ENCODE results near the gene CCDC169. TPM values are rescaled to one million over a fixed set of nuclear protein-coding genes. Genes with fewer than 3 reads are reported as not detected.
A peak's percentile ranks its signal among the peaks of the same experiment; 100 is the strongest.

Gene CCDC169
- total and polyA plus RNA-seq, 4 donors = 3.4 to 5.4 (median 4.7) TPM

DNA sequence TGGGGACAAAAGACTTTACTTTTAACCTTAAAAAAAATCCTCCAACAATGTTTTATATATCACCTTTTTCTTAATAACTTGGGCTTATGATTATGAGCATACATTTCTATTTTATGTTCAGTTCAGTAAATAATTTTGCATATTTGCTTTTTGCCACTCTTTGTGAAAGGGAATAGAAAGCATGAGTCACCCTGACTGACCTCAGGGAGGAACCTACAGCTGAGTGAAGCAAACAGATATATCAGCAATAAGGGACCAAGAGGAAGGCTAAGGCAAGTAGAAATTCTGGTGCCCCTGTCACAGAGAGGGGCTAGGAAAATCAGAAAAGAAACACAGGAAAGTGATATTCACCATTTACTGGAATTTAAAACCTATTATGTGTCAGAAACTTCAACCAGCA, 46.1 kb downstream of the CCDC169 start:
- no peaks in the 10 kb centered on the region for H3K9me3 ChIP-seq (ENCODE audit: control insufficient read depth, insufficient read depth, low read length)
- no peak for DNase-seq (ENCODE audit: low read depth in 4 of 6, low spot score in 6 of 6)
- H3K27ac ChIP-seq (ENCODE audit: low read depth, low read length) = no peak overlapping the region
- H3K36me3 ChIP-seq (ENCODE audit: control insufficient read depth, insufficient read depth, low read length) = no peaks in the 10 kb centered on the region
- H3K4me3 ChIP-seq (ENCODE audit: low read depth, low read length) = no peak overlapping the region
- no peaks in the 10 kb centered on the region for H3K4me1 ChIP-seq (ENCODE audit: control insufficient read depth, insufficient read depth, low read length)
- H3K27me3 ChIP-seq (ENCODE audit: control insufficient read depth, insufficient read depth, low read length) = no peaks in the 10 kb centered on the region

DNA sequence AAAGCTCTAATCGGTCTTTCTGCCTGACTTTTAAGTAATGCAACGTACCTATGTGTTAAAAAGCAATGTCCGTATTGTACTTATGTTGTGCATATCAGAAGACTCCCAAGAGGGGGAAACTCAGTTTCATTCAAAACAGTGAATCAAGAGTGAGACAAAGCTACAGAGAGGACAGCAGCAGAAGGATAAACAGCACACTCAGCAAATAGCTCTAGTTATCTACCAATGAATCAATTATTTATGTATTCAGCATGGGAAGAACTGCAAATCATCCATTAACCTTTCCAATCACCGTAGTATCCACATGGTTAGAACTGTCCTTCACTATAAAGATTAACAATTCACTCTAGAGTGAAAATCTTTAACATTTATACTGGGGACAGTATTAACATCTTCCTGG, 46.6 kb downstream of the CCDC169 start:
- Histone ChIP-seq H3K4me3 (ENCODE audit: low read depth, low read length) (no peak overlapping the region), H3K9me3 (ENCODE audit: control insufficient read depth, insufficient read depth, low read length) (no peaks in the 10 kb centered on the region), H3K36me3 (ENCODE audit: control insufficient read depth, insufficient read depth, low read length) (no peaks in the 10 kb centered on the region), H3K4me1 (ENCODE audit: control insufficient read depth, insufficient read depth, low read length) (no peaks in the 10 kb centered on the region), H3K27me3 (ENCODE audit: control insufficient read depth, insufficient read depth, low read length) (no peaks in the 10 kb centered on the region), H3K27ac (ENCODE audit: low read depth, low read length) (no peak overlapping the region)
- DNase-seq (ENCODE audit: low read depth in 4 of 6, low spot score in 6 of 6) = peak in 1 of 6 donors; percentile 12
- no CpG with 5 or more reads among the region's 4 CpGs for WGBS (ENCODE audit: insufficient coverage)

- H3K36me3 ChIP-seq (ENCODE audit: control insufficient read depth, insufficient read depth, low read length) = no peaks in the 10 kb centered on the region
- no peak for DNase-seq (ENCODE audit: low read depth in 4 of 6, low spot score in 6 of 6)
Observed at GRCh38 chr13:36248700-36249099, 48.9 kb downstream of the CCDC169 start.

GRCh38 chr13:36244990-36245389, 52.6 kb downstream of the CCDC169 start:
- Histone ChIP-seq H3K27me3 (ENCODE audit: control insufficient read depth, insufficient read depth, low read length) (no peaks in the 10 kb centered on the region), H3K9me3 (ENCODE audit: control insufficient read depth, insufficient read depth, low read length) (no peaks in the 10 kb centered on the region), H3K4me3 (ENCODE audit: low read depth, low read length) (no peak overlapping the region), H3K27ac (ENCODE audit: low read depth, low read length) (no peak overlapping the region), H3K36me3 (ENCODE audit: control insufficient read depth, insufficient read depth, low read length) (no peaks in the 10 kb centered on the region), H3K4me1 (ENCODE audit: control insufficient read depth, insufficient read depth, low read length) (no peaks in the 10 kb centered on the region)
- WGBS (ENCODE audit: insufficient coverage) = 86% methylated on average over 1 of the region's 1 CpG
- no peak for DNase-seq (ENCODE audit: low read depth in 4 of 6, low spot score in 6 of 6)

More at GRCh38 chr13:36248700-36249099, 48.9 kb downstream of the CCDC169 start:
- H3K9me3 ChIP-seq (ENCODE audit: control insufficient read depth, insufficient read depth, low read length) = no peaks in the 10 kb centered on the region
- no peak overlapping the region for H3K27ac ChIP-seq (ENCODE audit: low read depth, low read length)
- no peaks in the 10 kb centered on the region for H3K27me3 ChIP-seq (ENCODE audit: control insufficient read depth, insufficient read depth, low read length)
- no peaks in the 10 kb centered on the region for H3K4me1 ChIP-seq (ENCODE audit: control insufficient read depth, insufficient read depth, low read length)
- H3K4me3 ChIP-seq (ENCODE audit: low read depth, low read length) = no peak overlapping the region

DNA sequence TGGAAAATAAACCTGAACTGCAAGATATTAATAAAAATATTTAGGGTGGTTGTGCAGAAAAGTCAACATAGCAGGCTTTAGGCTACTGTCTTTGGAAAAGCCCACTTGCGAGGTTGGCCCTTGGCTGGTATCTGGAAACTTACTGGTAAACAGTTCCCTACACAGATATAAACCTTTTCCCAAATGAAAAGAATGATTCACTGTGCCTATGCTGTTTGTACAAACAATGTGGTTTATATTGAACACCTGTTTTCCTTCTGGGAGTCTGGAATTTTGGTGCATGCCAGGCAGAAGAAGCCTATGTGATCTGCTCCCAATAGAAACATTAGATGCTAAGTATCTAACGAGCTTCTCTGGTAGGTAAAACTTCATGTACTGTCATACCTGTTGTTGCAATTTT, 53.5 kb downstream of the CCDC169 start:
- Histone ChIP-seq H3K4me1 (ENCODE audit: control insufficient read depth, insufficient read depth, low read length) (no peaks in the 10 kb centered on the region), H3K27me3 (ENCODE audit: control insufficient read depth, insufficient read depth, low read length) (no peaks in the 10 kb centered on the region), H3K36me3 (ENCODE audit: control insufficient read depth, insufficient read depth, low read length) (no peaks in the 10 kb centered on the region), H3K4me3 (ENCODE audit: low read depth, low read length) (no peak overlapping the region), H3K27ac (ENCODE audit: low read depth, low read length) (no peak overlapping the region), H3K9me3 (ENCODE audit: control insufficient read depth, insufficient read depth, low read length) (no peaks in the 10 kb centered on the region)
- 88% methylated on average over 1 of the region's 2 CpGs for WGBS (ENCODE audit: insufficient coverage)
- no peak for DNase-seq (ENCODE audit: low read depth in 4 of 6, low spot score in 6 of 6)

GRCh38 chr13:36242761-36243160, 54.9 kb downstream of the CCDC169 start:
- no peaks in the 10 kb centered on the region for H3K9me3 ChIP-seq (ENCODE audit: control insufficient read depth, insufficient read depth, low read length)
- H3K4me3 ChIP-seq (ENCODE audit: low read depth, low read length) = no peak overlapping the region
- WGBS (ENCODE audit: insufficient coverage) = 100% methylated on average over 2 of the region's 2 CpGs
- DNase-seq (ENCODE audit: low read depth in 4 of 6, low spot score in 6 of 6) = no peak
- H3K4me1 ChIP-seq (ENCODE audit: control insufficient read depth, insufficient read depth, low read length) = no peaks in the 10 kb centered on the region
- H3K36me3 ChIP-seq (ENCODE audit: control insufficient read depth, insufficient read depth, low read length) = no peaks in the 10 kb centered on the region
- H3K27ac ChIP-seq (ENCODE audit: low read depth, low read length) = no peak overlapping the region
- no peaks in the 10 kb centered on the region for H3K27me3 ChIP-seq (ENCODE audit: control insufficient read depth, insufficient read depth, low read length)

DNA sequence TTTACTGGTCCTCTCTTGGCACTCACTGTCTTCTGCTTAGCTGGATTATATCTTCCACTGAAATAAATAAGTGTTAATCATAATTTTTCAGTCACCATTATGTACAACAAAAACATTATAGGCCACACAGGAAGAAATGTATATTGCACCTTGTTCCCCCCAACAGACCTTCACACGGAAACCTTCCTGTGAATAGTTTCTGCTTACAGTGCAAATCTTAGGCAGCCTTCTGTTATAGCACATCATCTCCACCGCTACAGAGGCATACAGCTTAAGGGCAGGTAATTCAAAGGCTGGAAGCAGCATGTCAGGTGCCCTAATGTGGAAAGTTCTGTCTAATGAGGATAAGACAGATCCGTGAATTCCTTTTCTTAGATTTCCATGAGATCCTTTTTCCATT, 66.4 kb downstream of the CCDC169 start:
- peak in 1 of 6 donors; percentile 8 for DNase-seq (ENCODE audit: low read depth in 4 of 6, low spot score in 6 of 6)
- H3K36me3 ChIP-seq (ENCODE audit: control insufficient read depth, insufficient read depth, low read length) = no peaks in the 10 kb centered on the region
- H3K27ac ChIP-seq (ENCODE audit: low read depth, low read length) = no peak overlapping the region
- H3K4me3 ChIP-seq (ENCODE audit: low read depth, low read length) = no peak overlapping the region
- peaks cover 8% of the 10 kb centered on the region for H3K9me3 ChIP-seq (ENCODE audit: control insufficient read depth, insufficient read depth, low read length)
- WGBS (ENCODE audit: insufficient coverage) = 17% methylated on average over 1 of the region's 3 CpGs
- no peaks in the 10 kb centered on the region for H3K27me3 ChIP-seq (ENCODE audit: control insufficient read depth, insufficient read depth, low read length)
- H3K4me1 ChIP-seq (ENCODE audit: control insufficient read depth, insufficient read depth, low read length) = no peaks in the 10 kb centered on the region

- H3K4me3 ChIP-seq (ENCODE audit: low read depth, low read length) = no peak overlapping the region
- H3K36me3 ChIP-seq (ENCODE audit: control insufficient read depth, insufficient read depth, low read length) = no peaks in the 10 kb centered on the region
- no peak overlapping the region for H3K27ac ChIP-seq (ENCODE audit: low read depth, low read length)
- no CpG with 5 or more reads among the region's 1 CpG for WGBS (ENCODE audit: insufficient coverage)
- peaks cover 12% of the 10 kb centered on the region for H3K9me3 ChIP-seq (ENCODE audit: control insufficient read depth, insufficient read depth, low read length)
- H3K27me3 ChIP-seq (ENCODE audit: control insufficient read depth, insufficient read depth, low read length) = no peaks in the 10 kb centered on the region
- H3K4me1 ChIP-seq (ENCODE audit: control insufficient read depth, insufficient read depth, low read length) = no peaks in the 10 kb centered on the region
- no peak for DNase-seq (ENCODE audit: low read depth in 4 of 6, low spot score in 6 of 6)
Observed at GRCh38 chr13:36224730-36225129, 72.9 kb downstream of the CCDC169 start.

DNA sequence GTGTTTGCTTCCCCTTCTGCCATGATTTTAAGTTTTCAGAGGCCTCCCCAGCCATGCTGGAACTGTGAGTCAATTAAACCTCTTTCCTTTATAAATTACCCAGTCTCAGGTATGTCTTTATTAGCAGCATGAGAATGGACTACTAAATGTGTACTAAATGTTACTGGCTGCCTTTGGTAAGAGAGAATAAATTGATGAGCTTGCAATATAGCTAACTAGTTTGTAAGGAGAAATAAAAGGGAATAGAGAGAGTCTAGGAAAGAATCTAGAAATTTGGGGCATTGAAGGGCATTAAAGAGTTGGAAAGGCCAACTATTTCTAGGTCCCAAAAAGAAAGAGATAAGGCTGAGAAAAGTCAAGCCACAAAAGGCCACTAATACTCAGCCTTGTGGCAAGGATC, 77.7 kb downstream of the CCDC169 start:
- H3K4me3 ChIP-seq (ENCODE audit: low read depth, low read length) = no peak overlapping the region

GRCh38 chr13:36217456-36217855, 80.2 kb downstream of the CCDC169 start:
- H3K27ac ChIP-seq (ENCODE audit: low read depth, low read length) = no peak overlapping the region
- H3K4me1 ChIP-seq (ENCODE audit: control insufficient read depth, insufficient read depth, low read length) = no peaks in the 10 kb centered on the region
- no peaks in the 10 kb centered on the region for H3K27me3 ChIP-seq (ENCODE audit: control insufficient read depth, insufficient read depth, low read length)
- no peak overlapping the region for H3K4me3 ChIP-seq (ENCODE audit: low read depth, low read length)
- WGBS (ENCODE audit: insufficient coverage) = 93% methylated on average over 2 of the region's 3 CpGs
- H3K36me3 ChIP-seq (ENCODE audit: control insufficient read depth, insufficient read depth, low read length) = no peaks in the 10 kb centered on the region
- H3K9me3 ChIP-seq (ENCODE audit: control insufficient read depth, insufficient read depth, low read length) = no peaks in the 10 kb centered on the region
- no peak for DNase-seq (ENCODE audit: low read depth in 4 of 6, low spot score in 6 of 6)

More for the DNA sequence above, 77.7 kb downstream of the CCDC169 start:
- H3K27ac ChIP-seq (ENCODE audit: low read depth, low read length) = no peak overlapping the region
- no peaks in the 10 kb centered on the region for H3K4me1 ChIP-seq (ENCODE audit: control insufficient read depth, insufficient read depth, low read length)
- H3K27me3 ChIP-seq (ENCODE audit: control insufficient read depth, insufficient read depth, low read length) = no peaks in the 10 kb centered on the region
- peaks cover 6% of the 10 kb centered on the region for H3K9me3 ChIP-seq (ENCODE audit: control insufficient read depth, insufficient read depth, low read length)
- no peaks in the 10 kb centered on the region for H3K36me3 ChIP-seq (ENCODE audit: control insufficient read depth, insufficient read depth, low read length)
- DNase-seq (ENCODE audit: low read depth in 4 of 6, low spot score in 6 of 6) = no peak
